Activated CD4-positive, alpha-beta T cell treated with anti-CD3 and anti-CD28 coated beads, Interleukin-2, amount 50 U/mL, for 16 hours (primary cell): ENCODE results near the gene DLG2.

ENCODE experiments used
- DNase-seq: peaks from one replicate; pipeline ENCODE4 v3.0.0-alpha.2; 2020

Gene DLG2

GRCh38 chr11:84608837-84609196 lies 1018.3 kb downstream of the DLG2 start:
- no peak for DNase-seq

- DNase-seq: no peak
Measured at GRCh38 chr11:84607975-84608836, 1018.9 kb downstream of the DLG2 start.

- no peak for DNase-seq
Measured at GRCh38 chr11:84594602-84595001, 1032.5 kb downstream of the DLG2 start.

- no peak for DNase-seq
Measured at GRCh38 chr11:84590106-84590505, 1037.0 kb downstream of the DLG2 start.

GRCh38 chr11:84588131-84588829 lies 1038.9 kb downstream of the DLG2 start:
- DNase-seq: no peak

- DNase-seq: no peak
Measured at GRCh38 chr11:84583106-84583505, 1044.0 kb downstream of the DLG2 start.

GRCh38 chr11:84581083-84581482 lies 1046.1 kb downstream of the DLG2 start:
- DNase-seq: no peak

- no peak for DNase-seq
Measured at GRCh38 chr11:84580428-84580827, 1046.7 kb downstream of the DLG2 start.

- DNase-seq: no peak
Measured at GRCh38 chr11:84573868-84574267, 1053.3 kb downstream of the DLG2 start.

GRCh38 chr11:84566671-84567070 lies 1060.5 kb downstream of the DLG2 start:
- no peak for DNase-seq

GRCh38 chr11:84564867-84565184 lies 1062.3 kb downstream of the DLG2 start:
- no peak for DNase-seq

GRCh38 chr11:84564180-84564866 lies 1062.8 kb downstream of the DLG2 start:
- peak; percentile 33 for DNase-seq

GRCh38 chr11:84563356-84563755 lies 1063.8 kb downstream of the DLG2 start:
- DNase-seq: no peak

- DNase-seq: no peak
Measured at GRCh38 chr11:84560206-84560605, 1066.9 kb downstream of the DLG2 start.

GRCh38 chr11:84558085-84558905 lies 1068.8 kb downstream of the DLG2 start:
- peak; percentile 31 for DNase-seq

GRCh38 chr11:84552791-84553190 lies 1074.4 kb downstream of the DLG2 start:
- no peak for DNase-seq

- no peak for DNase-seq
Measured at GRCh38 chr11:84549217-84549616, 1077.9 kb downstream of the DLG2 start.

- DNase-seq: no peak
Measured at GRCh38 chr11:84544566-84544965, 1082.6 kb downstream of the DLG2 start.

GRCh38 chr11:84543367-84544159 lies 1083.6 kb downstream of the DLG2 start:
- DNase-seq: no peak

- DNase-seq: no peak
Measured at GRCh38 chr11:84541731-84542340, 1085.3 kb downstream of the DLG2 start.

GRCh38 chr11:84536456-84536855 lies 1090.7 kb downstream of the DLG2 start:
- DNase-seq: no peak

GRCh38 chr11:84532364-84532763 lies 1094.8 kb downstream of the DLG2 start:
- no peak for DNase-seq
